Nephron progenitor cell (in vitro differentiated cells): ENCODE results near the gene DAW1.

Experiments
- DNase-seq: peaks from one replicate; pipeline ENCODE4 v3.0.0; 2021
- H3K27ac Mint-ChIP-seq: 2 replicates; pipeline ENCODE4 v1.8.0; 2021; ENCODE audit warnings: mild to moderate bottlenecking, moderate library complexity, mixed read lengths
- H3K27me3 Mint-ChIP-seq: 2 replicates; pipeline ENCODE4 v1.8.0; 2021; ENCODE audit warnings: mild to moderate bottlenecking, low read depth, mixed read lengths; ENCODE audit not compliant: poor library complexity
- H3K36me3 Mint-ChIP-seq: 2 replicates; pipeline ENCODE4 v1.8.0; 2021; ENCODE audit warnings: low read depth, mixed read lengths
- H3K4me1 Mint-ChIP-seq: 2 replicates; pipeline ENCODE4 v1.8.0; 2021; ENCODE audit warnings: mixed read lengths
- H3K4me3 Mint-ChIP-seq: 2 replicates; pipeline ENCODE4 v1.8.0; 2021; ENCODE audit warnings: mild to moderate bottlenecking, moderate library complexity, mixed read lengths
- H3K9me3 Mint-ChIP-seq: 2 replicates; pipeline ENCODE4 v1.8.0; 2021; ENCODE audit warnings: mild to moderate bottlenecking, moderate library complexity, mixed read lengths
- TF ChIP-seq, protein P1 (sequence below): fragments of 200-600 bp; sonication (generic); IDR thresholded peaks from 2 replicates; pipeline ENCODE4 v1.5.0; 2021; ENCODE audit warnings: antibody characterized with exemption

DAW1 gene

DNA sequence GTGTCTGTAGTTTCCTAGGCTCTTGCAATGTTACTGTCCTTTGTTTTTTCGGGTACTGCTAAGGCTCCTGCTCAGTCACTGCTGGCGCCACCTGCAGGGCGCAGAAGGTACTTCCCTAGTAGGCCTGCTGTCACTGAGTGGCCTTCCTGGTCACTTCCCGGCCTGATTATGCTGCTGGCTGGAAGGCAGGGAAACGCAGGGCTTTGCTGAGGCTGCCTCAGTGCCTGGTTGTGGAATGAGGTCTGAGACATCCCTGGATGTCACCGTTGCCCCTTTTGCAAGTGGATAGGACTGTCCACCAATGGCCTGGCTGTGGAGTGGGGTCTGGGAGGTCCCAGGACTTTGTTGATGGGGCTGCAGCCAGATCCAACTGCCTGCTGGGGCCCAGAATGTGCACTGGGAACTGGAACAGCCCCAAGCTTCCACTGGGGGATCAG lies 13.1 kb downstream of the DAW1 start:
- Mint-ChIP-seq H3K27ac (no peak overlapping the region), H3K36me3 (no peaks in the 10 kb centered on the region), H3K9me3 (no peaks in the 10 kb centered on the region), H3K27me3 (peaks cover 7% of the 10 kb centered on the region), H3K4me3 (no peak overlapping the region), H3K4me1 (peaks cover 7% of the 10 kb centered on the region)
- TF ChIP-seq, protein P1, sequence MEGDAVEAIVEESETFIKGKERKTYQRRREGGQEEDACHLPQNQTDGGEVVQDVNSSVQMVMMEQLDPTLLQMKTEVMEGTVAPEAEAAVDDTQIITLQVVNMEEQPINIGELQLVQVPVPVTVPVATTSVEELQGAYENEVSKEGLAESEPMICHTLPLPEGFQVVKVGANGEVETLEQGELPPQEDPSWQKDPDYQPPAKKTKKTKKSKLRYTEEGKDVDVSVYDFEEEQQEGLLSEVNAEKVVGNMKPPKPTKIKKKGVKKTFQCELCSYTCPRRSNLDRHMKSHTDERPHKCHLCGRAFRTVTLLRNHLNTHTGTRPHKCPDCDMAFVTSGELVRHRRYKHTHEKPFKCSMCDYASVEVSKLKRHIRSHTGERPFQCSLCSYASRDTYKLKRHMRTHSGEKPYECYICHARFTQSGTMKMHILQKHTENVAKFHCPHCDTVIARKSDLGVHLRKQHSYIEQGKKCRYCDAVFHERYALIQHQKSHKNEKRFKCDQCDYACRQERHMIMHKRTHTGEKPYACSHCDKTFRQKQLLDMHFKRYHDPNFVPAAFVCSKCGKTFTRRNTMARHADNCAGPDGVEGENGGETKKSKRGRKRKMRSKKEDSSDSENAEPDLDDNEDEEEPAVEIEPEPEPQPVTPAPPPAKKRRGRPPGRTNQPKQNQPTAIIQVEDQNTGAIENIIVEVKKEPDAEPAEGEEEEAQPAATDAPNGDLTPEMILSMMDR, result peak; percentile 87
- peak; percentile 83 for DNase-seq

DNA sequence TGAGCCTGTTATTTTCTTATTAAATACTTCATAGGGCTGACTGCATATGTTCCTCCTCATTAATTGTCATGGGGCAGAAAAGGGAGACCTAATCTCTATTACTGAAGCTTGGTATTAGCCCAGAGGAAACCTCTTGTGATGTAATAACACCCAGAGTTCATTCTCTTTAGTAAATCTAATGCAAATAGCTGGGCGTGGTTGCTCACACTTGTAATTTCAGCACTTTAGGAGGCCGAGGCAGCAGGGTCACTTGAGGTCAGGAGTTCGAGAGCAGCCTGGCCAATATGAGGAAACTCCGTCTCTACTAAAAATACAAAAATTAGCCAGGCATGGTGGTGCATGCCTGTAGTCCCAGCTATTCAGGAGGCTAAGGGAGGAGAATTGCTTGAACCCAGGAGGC lies 14.7 kb downstream of the DAW1 start:
- TF ChIP-seq, protein P1, result no peak
- H3K4me3 Mint-ChIP-seq, result no peak overlapping the region
- H3K36me3 Mint-ChIP-seq, result no peaks in the 10 kb centered on the region
- H3K27me3 Mint-ChIP-seq, result peaks cover 7% of the 10 kb centered on the region
- no peaks in the 10 kb centered on the region for H3K9me3 Mint-ChIP-seq
- peaks cover 7% of the 10 kb centered on the region for H3K4me1 Mint-ChIP-seq
- no peak overlapping the region for H3K27ac Mint-ChIP-seq
- DNase-seq, result no peak

DNA sequence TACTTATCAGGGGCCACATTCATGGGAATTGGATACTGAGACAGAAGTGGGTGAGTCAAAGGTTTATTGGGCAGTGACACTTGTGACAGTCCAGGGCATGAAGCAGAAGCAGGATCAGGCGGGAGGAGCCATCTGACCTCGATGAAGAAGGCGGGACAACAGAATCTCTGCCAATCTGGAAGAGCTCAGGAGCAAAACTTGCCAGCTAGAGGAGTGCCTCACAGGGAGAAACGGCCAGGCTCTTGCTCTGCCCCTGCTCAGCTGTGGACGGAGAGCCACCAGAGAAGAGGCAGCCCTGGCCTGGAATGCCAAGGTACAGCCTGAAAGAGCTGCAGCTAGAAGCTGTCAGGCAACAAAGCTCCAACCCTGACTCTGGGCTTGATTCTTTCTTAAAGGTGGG lies 16.9 kb downstream of the DAW1 start:
- peaks cover 7% of the 10 kb centered on the region for H3K4me1 Mint-ChIP-seq
- no peaks in the 10 kb centered on the region for H3K9me3 Mint-ChIP-seq
- no peaks in the 10 kb centered on the region for H3K27me3 Mint-ChIP-seq
- H3K4me3 Mint-ChIP-seq, result no peak overlapping the region
- DNase-seq, result peak; percentile 13
- H3K27ac Mint-ChIP-seq, result no peak overlapping the region
- TF ChIP-seq, protein P1, result no peak
- H3K36me3 Mint-ChIP-seq, result no peaks in the 10 kb centered on the region

DNA sequence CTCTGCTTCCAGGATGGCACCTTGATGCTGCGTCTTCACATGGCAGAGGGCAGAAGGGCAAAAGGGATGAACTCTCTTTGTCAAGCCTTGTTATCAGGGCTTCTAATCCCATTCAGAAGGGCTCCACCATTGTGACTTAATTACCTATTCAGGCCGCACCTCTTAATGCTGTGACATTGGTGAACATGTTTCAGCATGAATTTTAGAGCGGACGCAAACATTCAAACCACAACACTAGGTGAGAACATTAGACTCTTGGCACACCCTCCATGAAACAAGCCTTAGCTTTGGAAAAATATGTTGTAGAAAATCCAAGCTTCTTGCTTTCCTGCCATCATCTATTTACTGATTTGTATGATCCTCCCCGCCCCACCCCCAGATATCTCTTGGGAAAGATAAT lies 17.9 kb downstream of the DAW1 start:
- Mint-ChIP-seq H3K4me1 (peaks cover 7% of the 10 kb centered on the region), H3K4me3 (no peak overlapping the region), H3K36me3 (no peaks in the 10 kb centered on the region), H3K27ac (no peak overlapping the region), H3K27me3 (no peaks in the 10 kb centered on the region), H3K9me3 (no peaks in the 10 kb centered on the region)
- TF ChIP-seq, protein P1, result no peak
- no peak for DNase-seq

DNA sequence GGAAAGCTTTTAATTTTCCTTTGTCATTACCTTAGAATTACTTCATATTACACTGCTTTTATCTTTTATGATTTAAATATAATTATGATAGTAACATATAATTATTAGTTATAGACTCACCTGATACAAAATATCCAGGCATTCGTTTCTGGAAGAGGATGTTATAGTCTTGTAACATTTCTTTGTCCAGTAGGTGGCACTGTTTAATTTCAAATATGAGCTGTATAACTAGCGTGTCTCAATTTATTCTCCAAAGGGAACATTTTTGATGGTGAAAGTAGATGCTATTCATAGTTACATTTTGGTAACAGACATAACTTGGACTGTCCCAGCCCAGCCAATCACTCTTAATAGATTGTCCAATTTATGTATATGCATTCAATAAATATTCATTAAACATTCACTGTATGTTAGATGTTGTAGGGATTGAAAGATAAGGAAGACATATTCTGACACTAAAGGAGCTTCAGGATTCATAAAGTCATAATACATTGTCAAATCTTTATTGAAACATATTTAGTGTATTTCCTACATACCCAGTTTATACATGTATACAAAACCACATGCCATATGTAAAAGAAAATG lies 19.2 kb downstream of the DAW1 start:
- Mint-ChIP-seq H3K27ac (no peak overlapping the region), H3K27me3 (no peaks in the 10 kb centered on the region), H3K4me3 (no peak overlapping the region), H3K4me1 (peaks cover 7% of the 10 kb centered on the region), H3K36me3 (no peaks in the 10 kb centered on the region), H3K9me3 (no peaks in the 10 kb centered on the region)
- DNase-seq, result peak; percentile 15
- TF ChIP-seq, protein P1, result peak; percentile 65

DNA sequence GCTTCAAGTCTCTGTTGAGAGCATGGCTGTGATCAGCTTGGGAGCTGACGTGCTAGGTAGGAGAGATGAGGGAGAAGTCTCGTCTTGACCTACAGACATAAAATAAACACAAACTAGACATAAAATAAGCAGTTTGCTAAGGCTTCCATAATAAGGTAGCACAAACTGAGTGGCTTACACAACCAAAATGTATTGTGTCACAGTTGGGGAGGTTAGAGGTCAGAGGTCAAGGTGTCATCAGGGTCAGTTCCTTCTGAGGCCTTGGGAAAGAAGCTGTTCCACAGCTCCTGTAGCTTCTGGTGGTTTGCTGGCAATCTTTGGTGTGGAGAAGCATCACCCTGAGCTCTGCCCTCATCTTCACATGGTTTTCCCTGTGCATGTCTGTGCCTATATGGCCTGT lies 20.2 kb downstream of the DAW1 start:
- Mint-ChIP-seq H3K4me3 (no peak overlapping the region), H3K27me3 (no peaks in the 10 kb centered on the region), H3K36me3 (no peaks in the 10 kb centered on the region), H3K9me3 (no peaks in the 10 kb centered on the region), H3K4me1 (peaks cover 12% of the 10 kb centered on the region), H3K27ac (no peak overlapping the region)
- no peak for DNase-seq
- TF ChIP-seq, protein P1, result no peak
